PC-9 (cell line): ENCODE measurements around the gene PAPSS2. TPM values are rescaled to one million over a fixed set of nuclear protein-coding genes. Genes with fewer than 3 reads are reported as not detected.

ENCODE experiments used
- BruUV-seq: library from RNA; stranded (reverse); fragments of 400-500 nt; replicated peaks from 2 replicates; lab custom pipeline; 2021; lab: Mats Ljungman, UMichigan
- CTCF ChIA-PET: fragments of 300-600 bp; sonication (Branson Sonifier 250); formaldehyde crosslinking; loops from one replicate; lab custom pipeline; 2022; ENCODE audit warnings: antibody characterized with exemption; lab: Charles Lee
- POLR2A ChIA-PET: fragments of 300-600 bp; sonication (Branson Sonifier 250); formaldehyde crosslinking; loops from one replicate; lab custom pipeline; 2022; ENCODE audit warnings: antibody characterized with exemption; ENCODE audit not compliant: unreplicated experiment; lab: Charles Lee
- DNase-seq, 2 experiments: peaks; one replicate each; pipeline versions ENCODE4 v3.0.0 to v3.0.0-alpha.2; 2015 to 2022; ENCODE audit warnings: mixed read lengths in 1 of 2
- H2AFZ ChIP-seq: fragments of 200-600 bp; sonication (generic); 2 replicates; pipeline ENCODE4 v1.8.1; 2017; ENCODE audit warnings: antibody characterized with exemption
- H3F3A ChIP-seq: fragments of 200-600 bp; sonication (generic); 2 replicates; pipeline ENCODE4 v1.8.1; 2017; ENCODE audit warnings: antibody characterized with exemption, mild to moderate bottlenecking, low read depth; ENCODE audit not compliant: insufficient read depth
- H3K27ac ChIP-seq: fragments of 200-600 bp; sonication (generic); 2 replicates; pipeline ENCODE4 v1.6.1; 2016; ENCODE audit warnings: mixed run types
- H3K27me3 ChIP-seq: fragments of 200-600 bp; sonication (generic); 2 replicates; pipeline ENCODE4 v1.6.1; 2016; ENCODE audit warnings: low read depth, mixed run types; ENCODE audit not compliant: insufficient read depth
- H3K36me3 ChIP-seq: fragments of 200-600 bp; sonication (generic); 2 replicates; pipeline ENCODE4 v1.6.1; 2016; ENCODE audit warnings: low read depth, mixed run types
- H3K4me1 ChIP-seq: fragments of 200-600 bp; sonication (generic); replicated peaks from 2 replicates; pipeline ENCODE4 v1.6.1; 2016; ENCODE audit warnings: mixed run types; ENCODE audit not compliant: insufficient read depth
- H3K4me2 ChIP-seq: fragments of 200-600 bp; sonication (generic); 2 replicates; pipeline ENCODE4 v1.6.1; 2017; ENCODE audit warnings: mixed run types
- H3K4me3 ChIP-seq: fragments of 200-600 bp; sonication (generic); 2 replicates; pipeline ENCODE4 v1.6.1; 2016; ENCODE audit warnings: mixed run types
- H3K79me2 ChIP-seq: fragments of 200-600 bp; sonication (generic); 2 replicates; pipeline ENCODE4 v1.6.1; 2017; ENCODE audit warnings: low read depth, mixed run types
- H3K9me2 ChIP-seq: fragments of 200-600 bp; sonication (generic); 2 replicates; pipeline ENCODE4 v1.8.1; 2017; ENCODE audit warnings: mild to moderate bottlenecking; ENCODE audit not compliant: insufficient read depth
- H3K9me3 ChIP-seq: fragments of 200-600 bp; sonication (generic); 2 replicates; pipeline ENCODE4 v1.8.1; 2016; ENCODE audit warnings: low read depth; ENCODE audit not compliant: insufficient read depth
- H4K20me1 ChIP-seq: fragments of 200-600 bp; sonication (generic); 2 replicates; pipeline ENCODE4 v1.8.1; 2017; ENCODE audit not compliant: insufficient read depth
- EZH2 ChIP-seq: fragments of 200-600 bp; sonication (generic); IDR thresholded peaks from 2 replicates; pipeline ENCODE4 v1.8.0; 2017; ENCODE audit warnings: antibody characterized with exemption, low read depth
- intact Hi-C: fragments of 100-400 bp; cut with micrococcal nuclease; formaldehyde crosslinking; loops from one replicate; pipeline ENCODE4 v1.10.0; 2022; ENCODE audit not compliant: unreplicated experiment
- total RNA-seq: library from RNA; stranded (reverse); gene quantifications from 2 replicates; pipeline ENCODE4 v1.2.3, GENCODE V29; 2021
- TF ChIP-seq, protein P1 (sequence below): fragments of 200-600 bp; sonication (generic); conservative IDR thresholded peaks from 2 replicates; pipeline ENCODE4 v1.6.1; 2017; ENCODE audit warnings: mixed run types, antibody characterized with exemption, mild to moderate bottlenecking, moderate library complexity

PAPSS2 gene
- total RNA-seq, 1 experiment from 2014 or later: 37.4 TPM

DNA sequence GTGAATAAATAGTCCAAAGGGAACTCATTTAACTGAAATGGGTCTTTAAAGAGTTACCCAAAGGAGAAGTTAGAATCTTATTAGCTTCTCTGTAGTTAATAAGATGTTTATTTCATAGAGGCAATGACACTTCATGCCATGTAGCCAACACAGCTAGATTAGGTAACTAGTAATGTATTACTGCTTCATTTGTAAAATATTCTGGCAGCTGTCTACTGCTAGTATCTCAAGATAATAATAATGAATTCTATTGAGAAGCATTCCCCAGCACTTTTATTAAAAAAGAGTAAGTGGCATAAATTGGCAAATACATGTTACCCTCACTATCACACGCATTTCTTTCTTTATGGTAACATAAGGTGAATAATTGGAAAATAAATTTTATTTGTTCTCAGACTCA, 10.1 kb downstream of the PAPSS2 start:
- Histone ChIP-seq H3K4me2 (no peak overlapping the region), H3K9me3 (no peaks in the 10 kb centered on the region), H3K79me2 (no peaks in the 10 kb centered on the region), H4K20me1 (no peaks in the 10 kb centered on the region), H3K4me1 (no peaks in the 10 kb centered on the region), H2AFZ (no peak overlapping the region), H3K4me3 (no peak overlapping the region), H3K27me3 (no peaks in the 10 kb centered on the region), H3K27ac (no peak overlapping the region), H3F3A (no peaks in the 10 kb centered on the region), H3K9me2 (no peaks in the 10 kb centered on the region), H3K36me3 (no peaks in the 10 kb centered on the region)
- POLR2A ChIA-PET: no interaction called here
- TF ChIP-seq, protein P1, sequence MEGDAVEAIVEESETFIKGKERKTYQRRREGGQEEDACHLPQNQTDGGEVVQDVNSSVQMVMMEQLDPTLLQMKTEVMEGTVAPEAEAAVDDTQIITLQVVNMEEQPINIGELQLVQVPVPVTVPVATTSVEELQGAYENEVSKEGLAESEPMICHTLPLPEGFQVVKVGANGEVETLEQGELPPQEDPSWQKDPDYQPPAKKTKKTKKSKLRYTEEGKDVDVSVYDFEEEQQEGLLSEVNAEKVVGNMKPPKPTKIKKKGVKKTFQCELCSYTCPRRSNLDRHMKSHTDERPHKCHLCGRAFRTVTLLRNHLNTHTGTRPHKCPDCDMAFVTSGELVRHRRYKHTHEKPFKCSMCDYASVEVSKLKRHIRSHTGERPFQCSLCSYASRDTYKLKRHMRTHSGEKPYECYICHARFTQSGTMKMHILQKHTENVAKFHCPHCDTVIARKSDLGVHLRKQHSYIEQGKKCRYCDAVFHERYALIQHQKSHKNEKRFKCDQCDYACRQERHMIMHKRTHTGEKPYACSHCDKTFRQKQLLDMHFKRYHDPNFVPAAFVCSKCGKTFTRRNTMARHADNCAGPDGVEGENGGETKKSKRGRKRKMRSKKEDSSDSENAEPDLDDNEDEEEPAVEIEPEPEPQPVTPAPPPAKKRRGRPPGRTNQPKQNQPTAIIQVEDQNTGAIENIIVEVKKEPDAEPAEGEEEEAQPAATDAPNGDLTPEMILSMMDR: no peak
- TF ChIP-seq EZH2: no peak
- BruUV-seq: no TSS peak
- CTCF ChIA-PET: no interaction called here
- DNase-seq: no peak
- intact Hi-C loops: no loop called here

DNA sequence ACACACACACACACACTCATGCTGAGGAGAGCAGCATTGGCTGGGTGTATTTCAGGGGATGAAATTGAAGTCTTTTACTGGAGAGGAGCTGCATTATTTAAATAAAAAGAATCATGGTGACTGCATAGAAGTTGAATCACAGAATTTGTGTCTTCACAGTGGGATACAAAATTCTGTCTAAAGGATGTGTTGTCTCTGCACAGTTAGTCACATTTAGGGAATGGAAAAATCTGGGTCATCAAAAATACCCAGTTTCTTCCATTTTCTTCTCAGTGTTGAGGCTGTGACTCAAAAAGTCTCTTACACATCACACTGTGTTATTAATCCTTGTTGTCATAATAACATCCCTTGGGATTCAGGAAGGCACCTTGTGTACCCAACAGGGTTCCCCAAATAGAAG, 10.9 kb downstream of the PAPSS2 start:
- no peaks in the 10 kb centered on the region for H3K79me2 ChIP-seq
- POLR2A ChIA-PET: no interaction called here
- CTCF ChIA-PET: interaction anchor here (0.6 kb wide), 1 partner anchor 732 kb away, joined by 5 read pairs; no protein-coding TSS in a partner anchor

DNA sequence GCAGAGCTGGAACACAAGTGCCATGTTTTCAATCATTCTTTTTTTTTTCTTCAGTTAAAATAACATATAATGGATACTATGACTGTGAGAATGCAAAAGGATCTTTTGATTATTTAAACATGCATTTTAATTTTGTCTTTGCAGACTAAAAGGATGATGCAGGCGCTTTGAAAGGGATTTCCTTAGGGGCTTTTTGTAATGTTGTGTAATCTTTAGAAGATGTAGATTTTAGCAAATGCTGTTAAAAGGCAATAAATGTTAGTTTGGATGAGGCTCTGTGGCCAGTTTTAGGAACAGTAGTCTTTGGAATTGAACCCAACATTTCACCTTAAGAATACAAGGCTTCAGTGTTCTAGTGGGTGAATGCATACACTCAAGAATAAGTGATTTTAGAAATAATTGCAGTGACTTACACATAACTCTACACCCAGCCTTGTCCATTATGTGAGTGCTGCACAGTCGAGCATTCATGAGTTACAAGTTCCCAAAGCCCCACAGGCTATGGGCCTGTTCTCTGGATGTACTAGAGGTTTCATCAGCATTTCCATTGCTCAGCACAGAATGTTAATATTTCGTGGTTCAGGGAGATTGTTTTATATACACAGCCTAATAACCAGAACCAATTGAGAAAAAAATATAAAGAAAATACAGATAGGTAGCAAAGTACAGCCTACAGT, 11.6 kb downstream of the PAPSS2 start:
- no peak for DNase-seq
- H3K4me2 ChIP-seq: no peak overlapping the region
- no peaks in the 10 kb centered on the region for H3K79me2 ChIP-seq
- H3K27me3 ChIP-seq: no peaks in the 10 kb centered on the region
- H3K9me3 ChIP-seq: no peaks in the 10 kb centered on the region
- H3K36me3 ChIP-seq: no peaks in the 10 kb centered on the region
- no peak overlapping the region for H2AFZ ChIP-seq
- no TSS peak for BruUV-seq
- no peak overlapping the region for H3K27ac ChIP-seq
- ChIA-PET POLR2A (no interaction called here), CTCF (no interaction called here)
- no peak overlapping the region for H3K4me3 ChIP-seq
- no peak for TF ChIP-seq EZH2
- TF ChIP-seq, protein P1: no peak
- H4K20me1 ChIP-seq: no peaks in the 10 kb centered on the region
- H3K4me1 ChIP-seq: peaks cover 11% of the 10 kb centered on the region
- H3F3A ChIP-seq: peaks cover 8% of the 10 kb centered on the region; the same call in 1 of the 2 replicates
- no peaks in the 10 kb centered on the region for H3K9me2 ChIP-seq
- intact Hi-C loops: no loop called here

More for the DNA sequence above, 10.9 kb downstream of the PAPSS2 start:
- no peak overlapping the region for H3K4me3 ChIP-seq
- H4K20me1 ChIP-seq: no peaks in the 10 kb centered on the region
- no peak overlapping the region for H2AFZ ChIP-seq
- H3K36me3 ChIP-seq: no peaks in the 10 kb centered on the region
- no peaks in the 10 kb centered on the region for H3K9me3 ChIP-seq
- no peak overlapping the region for H3K4me2 ChIP-seq
- DNase-seq: no peak
- intact Hi-C loops: no loop called here
- TF ChIP-seq, protein P1: no peak
- no peak for TF ChIP-seq EZH2
- H3K4me1 ChIP-seq: peaks cover 4% of the 10 kb centered on the region
- no TSS peak for BruUV-seq
- H3K9me2 ChIP-seq: no peaks in the 10 kb centered on the region
- no peak overlapping the region for H3K27ac ChIP-seq
- no peaks in the 10 kb centered on the region for H3K27me3 ChIP-seq
- peaks cover under 1% of the 10 kb centered on the region; the same call in 1 of the 2 replicates for H3F3A ChIP-seq
